MM.1S (cell line): Measurements from ENCODE around the gene MRPS9.

Source experiments
- DNase-seq: peaks from one replicate; pipeline ENCODE4 v3.0.0-alpha.2; 2015
- H2AFZ ChIP-seq: fragments of 300-600 bp; sonication (generic); 2 replicates; pipeline ENCODE4 v1.6.0; 2016; ENCODE audit warnings: antibody characterized with exemption, low read length
- H3F3A ChIP-seq: fragments of 300-600 bp; sonication (generic); 2 replicates; pipeline ENCODE4 v1.6.1; 2016; ENCODE audit warnings: mild to moderate bottlenecking, antibody characterized with exemption, low read length, moderate library complexity, mixed read lengths; ENCODE audit not compliant: insufficient read depth
- H3K27ac ChIP-seq: fragments of 300-600 bp; sonication (generic); 2 replicates; pipeline ENCODE4 v1.5.1; 2016; ENCODE audit warnings: mild to moderate bottlenecking, low read length
- H3K27me3 ChIP-seq: fragments of 300-600 bp; sonication (generic); replicated peaks from 2 replicates; pipeline ENCODE4 v1.6.0; 2016; ENCODE audit warnings: low read length; ENCODE audit not compliant: insufficient read depth
- H3K36me3 ChIP-seq: fragments of 300-600 bp; sonication (generic); replicated peaks from 2 replicates; pipeline ENCODE4 v1.6.1; 2016; ENCODE audit warnings: mild to moderate bottlenecking, low read length, mixed read lengths; ENCODE audit not compliant: insufficient read depth
- H3K4me1 ChIP-seq: fragments of 300-600 bp; sonication (generic); 2 replicates; pipeline ENCODE4 v1.6.1; 2016; ENCODE audit warnings: low read length, mixed read lengths
- H3K4me2 ChIP-seq: fragments of 300-600 bp; sonication (generic); 2 replicates; pipeline ENCODE4 v1.6.0; 2016; ENCODE audit warnings: low read depth, low read length
- H3K4me3 ChIP-seq: fragments of 300-600 bp; sonication (generic); 2 replicates; pipeline ENCODE4 v1.5.1; 2016; ENCODE audit warnings: low read length, mixed read lengths
- H3K79me2 ChIP-seq: fragments of 300-600 bp; sonication (generic); 2 replicates; pipeline ENCODE4 v1.6.1; 2016; ENCODE audit warnings: mixed run types, low read length, mixed read lengths
- H3K9ac ChIP-seq: fragments of 300-600 bp; sonication (generic); 2 replicates; pipeline ENCODE4 v1.6.1; 2016; ENCODE audit warnings: low read length, mixed read lengths
- H3K9me2 ChIP-seq: fragments of 300-600 bp; sonication (generic); replicated peaks from 2 replicates; pipeline ENCODE4 v1.6.1; 2016; ENCODE audit warnings: mild to moderate bottlenecking, low read length, mixed read lengths; ENCODE audit not compliant: insufficient read depth
- H3K9me3 ChIP-seq: fragments of 300-600 bp; sonication (generic); replicated peaks from 2 replicates; pipeline ENCODE4 v1.6.1; 2016; ENCODE audit warnings: mild to moderate bottlenecking, low read length, mixed read lengths; ENCODE audit not compliant: insufficient read depth
- H4K20me1 ChIP-seq: fragments of 300-600 bp; sonication (generic); 2 replicates; pipeline ENCODE4 v1.6.1; 2016; ENCODE audit warnings: mild to moderate bottlenecking, low read length, moderate library complexity, mixed read lengths; ENCODE audit not compliant: insufficient read depth
- EZH2 ChIP-seq: fragments of 300-600 bp; sonication (generic); optimal IDR thresholded peaks from 2 replicates; pipeline ENCODE3; 2017; ENCODE audit warnings: low read depth, mild to moderate bottlenecking, antibody characterized with exemption, low read length, mixed read lengths
- EZH2phosphoT487 ChIP-seq: fragments of 300-600 bp; sonication (generic); IDR thresholded peaks from 2 replicates; pipeline ENCODE4 v1.6.1; 2018; ENCODE audit warnings: antibody characterized with exemption, low read length
- TF ChIP-seq, protein P1 (sequence below): fragments of 300-600 bp; sonication (generic); IDR thresholded peaks from 2 replicates; pipeline ENCODE4 v1.5.1; 2016; ENCODE audit warnings: antibody characterized with exemption, low read length, mixed read lengths

Gene MRPS9

DNA sequence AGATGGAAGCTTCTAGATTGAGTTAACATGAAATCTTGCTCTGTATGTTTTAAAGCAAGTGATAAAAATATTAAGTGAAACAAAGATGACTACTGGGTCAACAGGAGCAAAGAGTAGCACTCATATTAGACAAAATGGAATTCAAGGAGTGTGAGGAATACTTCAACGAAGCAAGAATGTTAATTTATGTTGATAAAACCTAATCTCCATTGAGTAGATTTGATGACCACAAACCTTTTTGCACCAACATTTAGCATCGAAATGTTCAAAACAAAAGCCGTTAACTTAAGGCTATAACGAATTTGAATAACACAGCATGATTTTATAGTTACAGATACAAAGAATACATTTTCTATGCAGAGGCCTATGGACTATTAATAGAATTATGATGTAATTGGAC, 35.7 kb downstream of the MRPS9 start:
- Histone ChIP-seq H3K4me2 (no peak overlapping the region), H3K79me2 (no peaks in the 10 kb centered on the region), H2AFZ (no peak overlapping the region), H3K4me1 (0 out of 2 replicates have a peak, but pooled peaks cover 7% of the 10 kb centered on the region), H3K9ac (no peak overlapping the region), H4K20me1 (no peaks in the 10 kb centered on the region), H3K9me2 (no peaks in the 10 kb centered on the region), H3K27me3 (no peaks in the 10 kb centered on the region), H3K36me3 (no peaks in the 10 kb centered on the region), H3K27ac (no peak overlapping the region), H3K4me3 (no peak overlapping the region), H3K9me3 (no peaks in the 10 kb centered on the region), H3F3A (no peaks in the 10 kb centered on the region)
- DNase-seq, result no peak
- TF ChIP-seq, protein P1, sequence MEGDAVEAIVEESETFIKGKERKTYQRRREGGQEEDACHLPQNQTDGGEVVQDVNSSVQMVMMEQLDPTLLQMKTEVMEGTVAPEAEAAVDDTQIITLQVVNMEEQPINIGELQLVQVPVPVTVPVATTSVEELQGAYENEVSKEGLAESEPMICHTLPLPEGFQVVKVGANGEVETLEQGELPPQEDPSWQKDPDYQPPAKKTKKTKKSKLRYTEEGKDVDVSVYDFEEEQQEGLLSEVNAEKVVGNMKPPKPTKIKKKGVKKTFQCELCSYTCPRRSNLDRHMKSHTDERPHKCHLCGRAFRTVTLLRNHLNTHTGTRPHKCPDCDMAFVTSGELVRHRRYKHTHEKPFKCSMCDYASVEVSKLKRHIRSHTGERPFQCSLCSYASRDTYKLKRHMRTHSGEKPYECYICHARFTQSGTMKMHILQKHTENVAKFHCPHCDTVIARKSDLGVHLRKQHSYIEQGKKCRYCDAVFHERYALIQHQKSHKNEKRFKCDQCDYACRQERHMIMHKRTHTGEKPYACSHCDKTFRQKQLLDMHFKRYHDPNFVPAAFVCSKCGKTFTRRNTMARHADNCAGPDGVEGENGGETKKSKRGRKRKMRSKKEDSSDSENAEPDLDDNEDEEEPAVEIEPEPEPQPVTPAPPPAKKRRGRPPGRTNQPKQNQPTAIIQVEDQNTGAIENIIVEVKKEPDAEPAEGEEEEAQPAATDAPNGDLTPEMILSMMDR, result no peak
- TF ChIP-seq EZH2phosphoT487 (no peak), EZH2 (no peak)

DNA sequence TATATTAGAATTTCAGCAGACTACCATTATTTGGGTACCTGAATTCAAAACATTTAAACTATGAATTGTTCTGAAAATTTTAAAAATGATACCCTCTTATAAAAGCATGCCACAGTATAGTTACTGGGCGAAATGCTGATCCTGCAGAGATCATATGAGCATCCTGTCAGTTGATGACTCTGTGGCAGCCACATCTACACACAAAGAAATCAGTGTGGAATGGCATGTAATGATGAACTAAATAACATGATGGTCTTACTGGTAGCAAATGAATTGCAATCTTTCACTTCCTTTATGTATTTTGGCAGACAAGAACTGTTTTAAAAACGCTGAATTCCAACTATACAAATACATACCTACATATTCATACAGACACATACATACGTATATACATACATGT, 38.3 kb downstream of the MRPS9 start:
- Histone ChIP-seq H3K9me3 (no peaks in the 10 kb centered on the region), H3K9ac (no peak overlapping the region), H3K4me1 (0 out of 2 replicates have a peak, but pooled peaks cover 7% of the 10 kb centered on the region), H4K20me1 (no peaks in the 10 kb centered on the region), H2AFZ (no peak overlapping the region), H3F3A (no peaks in the 10 kb centered on the region), H3K4me2 (no peak overlapping the region), H3K9me2 (no peaks in the 10 kb centered on the region), H3K4me3 (no peak overlapping the region), H3K36me3 (no peaks in the 10 kb centered on the region), H3K27ac (no peak overlapping the region), H3K79me2 (no peaks in the 10 kb centered on the region), H3K27me3 (no peaks in the 10 kb centered on the region)
- DNase-seq, result no peak
- TF ChIP-seq EZH2phosphoT487 (no peak), EZH2 (no peak)
- TF ChIP-seq, protein P1, result no peak

DNA sequence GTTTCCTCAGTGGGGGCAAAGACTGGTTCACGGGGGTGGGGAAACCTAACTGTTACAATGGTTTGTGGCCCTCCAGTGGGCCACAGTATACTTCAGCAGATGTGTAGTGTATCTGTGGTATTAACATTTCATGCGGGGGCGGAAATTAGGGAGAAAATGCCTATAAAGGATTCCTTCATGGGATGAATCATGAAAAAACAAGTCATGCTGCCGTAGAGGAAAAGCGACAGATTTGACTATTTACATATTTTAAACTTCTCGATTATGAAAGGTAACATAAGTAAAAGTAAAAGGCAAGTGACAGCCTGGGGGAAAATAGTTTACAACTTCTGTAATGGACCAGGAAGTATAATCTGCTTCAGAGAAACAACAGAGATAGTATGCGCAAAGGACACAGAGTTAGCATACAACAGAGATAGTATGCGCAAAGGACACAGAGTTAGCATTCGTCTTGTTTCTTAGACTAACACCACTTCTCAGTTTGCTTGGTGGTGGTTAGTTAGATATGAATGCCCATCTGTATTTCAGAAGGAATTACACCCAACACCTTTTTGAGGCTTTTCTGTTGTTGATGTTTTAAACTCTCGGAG, 41.1 kb downstream of the MRPS9 start:
- H3K4me1 ChIP-seq, result no peaks in the 10 kb centered on the region
- H3K27ac ChIP-seq, result no peak overlapping the region

More for the DNA sequence above, 41.1 kb downstream of the MRPS9 start:
- TF ChIP-seq, protein P1, result no peak
- no peak for TF ChIP-seq EZH2phosphoT487
- no peak for TF ChIP-seq EZH2
- no peak overlapping the region for H2AFZ ChIP-seq
- H3K9ac ChIP-seq, result no peak overlapping the region
- no peaks in the 10 kb centered on the region for H3K9me3 ChIP-seq
- H3F3A ChIP-seq, result no peaks in the 10 kb centered on the region
- H3K79me2 ChIP-seq, result no peaks in the 10 kb centered on the region
- H3K36me3 ChIP-seq, result no peaks in the 10 kb centered on the region
- no peaks in the 10 kb centered on the region for H3K9me2 ChIP-seq
- H4K20me1 ChIP-seq, result no peaks in the 10 kb centered on the region
- no peak overlapping the region for H3K4me3 ChIP-seq
- DNase-seq, result no peak
- no peak overlapping the region for H3K4me2 ChIP-seq
- no peaks in the 10 kb centered on the region for H3K27me3 ChIP-seq
